Testis (tissue), 2 donors: Measurements from ENCODE around the gene THBS4.

Experiments
- POLR2A ChIP-seq: fragments of 450-650 bp; IDR thresholded peaks from one replicate; pipeline ENCODE4 v1.6.1; 2017; ENCODE audit warnings: antibody characterized with exemption, mild to moderate bottlenecking, moderate library complexity
- TF ChIP-seq, protein P1 (sequence below), 3 experiments: fragments of 450-650 bp in 2 of 3; fragments of 200-600 bp in 1 of 3; sonication (generic) in 1 of 3; IDR thresholded peaks; one replicate each; pipeline ENCODE4 v1.5.1; 2016 to 2019; ENCODE audit warnings: antibody characterized with exemption in 3 of 3, mild to moderate bottlenecking in 2 of 3, moderate library complexity in 1 of 3

DNA sequence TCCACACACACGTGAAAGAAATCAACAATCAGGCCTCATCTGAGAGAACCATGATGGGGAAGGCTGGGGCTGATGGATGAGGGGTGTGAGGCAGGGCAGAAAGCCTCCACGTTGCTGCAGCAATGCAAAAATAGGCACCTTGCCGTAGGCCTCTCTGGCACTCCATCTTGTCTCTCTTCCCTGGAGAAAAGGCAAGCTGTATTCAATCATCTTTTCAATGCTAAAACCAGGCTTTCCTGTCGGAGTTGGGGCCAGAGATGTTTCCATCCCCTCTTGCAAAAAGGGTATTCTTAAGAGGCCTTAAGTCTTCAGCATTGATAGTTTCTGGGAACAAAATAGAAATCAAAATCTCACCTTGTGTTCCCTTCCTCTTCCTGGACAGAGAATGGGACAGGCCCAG lies 80.9 kb downstream of the THBS4 start:
- TF ChIP-seq POLR2A, result no peak
- TF ChIP-seq, protein P1, sequence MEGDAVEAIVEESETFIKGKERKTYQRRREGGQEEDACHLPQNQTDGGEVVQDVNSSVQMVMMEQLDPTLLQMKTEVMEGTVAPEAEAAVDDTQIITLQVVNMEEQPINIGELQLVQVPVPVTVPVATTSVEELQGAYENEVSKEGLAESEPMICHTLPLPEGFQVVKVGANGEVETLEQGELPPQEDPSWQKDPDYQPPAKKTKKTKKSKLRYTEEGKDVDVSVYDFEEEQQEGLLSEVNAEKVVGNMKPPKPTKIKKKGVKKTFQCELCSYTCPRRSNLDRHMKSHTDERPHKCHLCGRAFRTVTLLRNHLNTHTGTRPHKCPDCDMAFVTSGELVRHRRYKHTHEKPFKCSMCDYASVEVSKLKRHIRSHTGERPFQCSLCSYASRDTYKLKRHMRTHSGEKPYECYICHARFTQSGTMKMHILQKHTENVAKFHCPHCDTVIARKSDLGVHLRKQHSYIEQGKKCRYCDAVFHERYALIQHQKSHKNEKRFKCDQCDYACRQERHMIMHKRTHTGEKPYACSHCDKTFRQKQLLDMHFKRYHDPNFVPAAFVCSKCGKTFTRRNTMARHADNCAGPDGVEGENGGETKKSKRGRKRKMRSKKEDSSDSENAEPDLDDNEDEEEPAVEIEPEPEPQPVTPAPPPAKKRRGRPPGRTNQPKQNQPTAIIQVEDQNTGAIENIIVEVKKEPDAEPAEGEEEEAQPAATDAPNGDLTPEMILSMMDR (IDR thresholded peaks at IDR 0.05), result no peak
